ENCODE measurements around the gene ADGRA3. TPM values are rescaled to one million over a fixed set of nuclear protein-coding genes. Genes with fewer than 3 reads are reported as not detected.

Gene ADGRA3
- total RNA-seq, 2 experiments from 2014 or later: 0.99 to 1.3 TPM

DNA sequence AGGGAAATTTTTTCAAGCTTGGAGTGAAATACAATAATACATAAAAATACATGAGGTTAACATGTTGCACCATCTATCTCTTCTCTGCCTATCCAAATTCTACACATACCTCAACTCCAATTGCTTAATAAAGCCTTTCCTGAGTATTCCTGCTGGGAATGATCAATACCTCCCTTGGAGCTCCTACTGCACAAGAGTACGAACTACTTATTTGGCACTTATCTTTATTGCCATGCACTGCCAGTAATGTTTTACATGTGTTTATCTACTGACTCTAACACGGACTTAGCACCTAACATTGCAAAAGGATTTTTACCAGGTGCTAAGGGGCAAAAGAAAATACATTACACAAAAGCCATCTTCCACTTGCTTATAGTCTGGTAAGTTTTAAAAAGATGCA, 80.2 kb downstream of the ADGRA3 start:
- Mint-ChIP-seq H3K9me3 (no peaks in the 10 kb centered on the region), H3K4me3 (no peak overlapping the region), H3K27ac (no peak overlapping the region), H3K36me3 (no peaks in the 10 kb centered on the region), H3K27me3 (no peaks in the 10 kb centered on the region), H3K4me1 (no peaks in the 10 kb centered on the region)
- POLR2A ChIA-PET: no interaction called here
- DNase-seq (no peak), ATAC-seq (ENCODE audit: low read depth) (no peak)

DNA sequence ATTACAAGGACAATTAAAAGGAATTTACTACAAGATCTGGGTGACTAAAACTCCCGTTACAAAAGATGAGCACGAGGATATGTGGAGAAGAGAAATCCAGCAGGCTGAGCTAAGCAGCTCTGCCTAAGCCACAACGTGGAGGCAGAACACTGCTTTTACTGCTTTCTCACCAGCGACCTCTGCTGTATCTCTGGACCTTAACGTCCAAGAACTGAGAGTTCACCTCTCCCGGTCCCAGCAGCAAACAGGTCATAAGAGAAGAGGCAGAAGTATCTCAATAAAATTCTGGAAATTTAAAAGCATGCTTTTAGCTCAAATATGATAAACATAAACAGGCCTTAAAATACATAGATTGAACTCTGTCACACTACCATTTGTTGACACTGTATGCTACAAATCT, 81.0 kb downstream of the ADGRA3 start:
- Mint-ChIP-seq H3K4me3 (no peak overlapping the region), H3K27ac (no peak overlapping the region), H3K9me3 (no peaks in the 10 kb centered on the region), H3K36me3 (no peaks in the 10 kb centered on the region), H3K27me3 (no peaks in the 10 kb centered on the region), H3K4me1 (no peaks in the 10 kb centered on the region)
- POLR2A ChIA-PET: no interaction called here
- DNase-seq: no peak
- no peak for ATAC-seq (ENCODE audit: low read depth)

DNA sequence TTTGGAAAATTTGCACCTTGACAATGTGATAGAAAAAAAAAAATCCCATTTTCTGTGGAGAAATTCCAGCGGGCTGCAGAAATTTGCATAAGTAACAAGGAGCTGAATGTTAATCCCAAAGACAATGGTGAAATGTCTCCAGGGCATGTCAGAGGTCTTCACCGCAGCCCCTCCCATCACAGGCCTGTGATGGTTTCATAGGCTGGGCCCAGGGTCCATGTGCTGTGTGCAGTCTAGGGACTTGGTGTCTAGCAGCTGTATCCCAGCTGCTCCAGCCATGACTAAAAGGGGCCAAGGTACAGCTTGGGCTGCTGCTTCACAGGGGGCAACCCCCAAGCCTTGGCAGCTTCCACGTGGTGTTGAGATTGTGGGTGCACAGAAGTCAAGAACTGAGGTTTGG, 85.2 kb downstream of the ADGRA3 start:
- Mint-ChIP-seq H3K27me3 (no peaks in the 10 kb centered on the region), H3K9me3 (no peaks in the 10 kb centered on the region), H3K27ac (no peak overlapping the region), H3K36me3 (no peaks in the 10 kb centered on the region), H3K4me1 (no peaks in the 10 kb centered on the region), H3K4me3 (no peak overlapping the region)
- ATAC-seq (ENCODE audit: low read depth) (no peak), DNase-seq (no peak)
- POLR2A ChIA-PET: no interaction called here

DNA sequence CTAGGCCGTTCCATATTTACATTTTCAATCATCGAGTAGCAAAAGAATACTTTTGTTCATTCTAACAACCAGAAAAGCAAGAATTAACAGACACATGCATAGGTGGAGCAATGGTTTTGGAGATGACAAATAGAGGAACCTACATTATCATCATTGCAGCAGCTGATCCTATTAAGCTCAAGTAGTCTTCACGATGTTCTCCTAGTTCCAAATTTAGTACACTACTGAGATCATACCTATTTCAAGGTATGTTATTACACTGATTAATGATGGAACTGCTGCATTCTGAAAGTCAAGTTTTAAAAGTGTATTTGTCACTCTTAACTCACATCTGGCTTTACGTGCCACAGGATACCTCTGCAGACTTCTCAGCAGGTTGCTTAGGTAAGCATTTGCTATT, 87.4 kb downstream of the ADGRA3 start:
- POLR2A ChIA-PET: no interaction called here
- Mint-ChIP-seq H3K4me1 (no peaks in the 10 kb centered on the region), H3K9me3 (no peaks in the 10 kb centered on the region), H3K27ac (no peak overlapping the region), H3K4me3 (no peak overlapping the region), H3K27me3 (no peaks in the 10 kb centered on the region), H3K36me3 (no peaks in the 10 kb centered on the region)
- ATAC-seq (ENCODE audit: low read depth): no peak
- DNase-seq: no peak

GRCh38 chr4:22427675-22428074, 88.2 kb downstream of the ADGRA3 start:
- POLR2A ChIA-PET: no interaction called here
- Mint-ChIP-seq H3K36me3 (no peaks in the 10 kb centered on the region), H3K4me1 (no peaks in the 10 kb centered on the region), H3K9me3 (no peaks in the 10 kb centered on the region), H3K27me3 (no peaks in the 10 kb centered on the region), H3K27ac (no peak overlapping the region), H3K4me3 (no peak overlapping the region)
- no peak for DNase-seq
- no peak for ATAC-seq (ENCODE audit: low read depth)

DNA sequence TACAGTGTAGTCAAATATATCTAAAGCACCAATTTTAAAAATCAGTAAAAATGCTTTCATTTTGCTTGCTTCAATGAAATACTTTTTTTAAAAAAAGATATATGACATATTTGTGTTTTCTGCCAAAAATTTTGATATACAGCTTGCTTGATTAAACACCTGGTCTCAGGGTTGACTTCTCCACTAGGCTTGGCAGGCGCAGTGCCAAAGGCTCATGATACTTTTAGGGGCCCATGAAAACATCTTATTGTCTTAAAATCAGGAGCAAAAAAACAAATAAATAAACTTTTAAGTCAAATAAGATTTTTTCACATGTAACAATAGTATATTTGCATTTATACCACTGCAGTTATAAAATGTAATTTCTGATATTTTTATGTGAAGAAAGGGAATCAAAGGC, 95.6 kb downstream of the ADGRA3 start:
- H3K27ac Mint-ChIP-seq: no peak overlapping the region
- peaks cover 1% of the 10 kb centered on the region for H3K4me1 Mint-ChIP-seq
- POLR2A ChIA-PET: no interaction called here
- DNase-seq (no peak), ATAC-seq (ENCODE audit: low read depth) (no peak)
- no peak overlapping the region for H3K4me3 Mint-ChIP-seq
- no peaks in the 10 kb centered on the region for H3K27me3 Mint-ChIP-seq
- no peaks in the 10 kb centered on the region for H3K36me3 Mint-ChIP-seq
- no peaks in the 10 kb centered on the region for H3K9me3 Mint-ChIP-seq

GRCh38 chr4:22417408-22417807, 98.5 kb downstream of the ADGRA3 start:
- Mint-ChIP-seq H3K27ac (no peak overlapping the region), H3K4me3 (no peak overlapping the region), H3K36me3 (no peaks in the 10 kb centered on the region), H3K4me1 (peaks cover 1% of the 10 kb centered on the region), H3K27me3 (no peaks in the 10 kb centered on the region), H3K9me3 (no peaks in the 10 kb centered on the region)
- POLR2A ChIA-PET: no interaction called here
- no peak for ATAC-seq (ENCODE audit: low read depth)
- no peak for DNase-seq

GRCh38 chr4:22416403-22416802, 99.5 kb downstream of the ADGRA3 start:
- H3K4me1 Mint-ChIP-seq: peaks cover 1% of the 10 kb centered on the region
- no peak for ATAC-seq (ENCODE audit: low read depth)
- H3K27ac Mint-ChIP-seq: no peak overlapping the region
- no peak overlapping the region for H3K4me3 Mint-ChIP-seq
- no peaks in the 10 kb centered on the region for H3K36me3 Mint-ChIP-seq
- no peak for DNase-seq
- no peaks in the 10 kb centered on the region for H3K9me3 Mint-ChIP-seq
- POLR2A ChIA-PET: no interaction called here
- no peaks in the 10 kb centered on the region for H3K27me3 Mint-ChIP-seq

- H3K27ac Mint-ChIP-seq: no peak overlapping the region
- H3K4me1 Mint-ChIP-seq: peaks cover 1% of the 10 kb centered on the region
- H3K27me3 Mint-ChIP-seq: no peaks in the 10 kb centered on the region
- H3K4me3 Mint-ChIP-seq: no peak overlapping the region
- ATAC-seq (ENCODE audit: low read depth): no peak
- DNase-seq: no peak
- H3K36me3 Mint-ChIP-seq: no peaks in the 10 kb centered on the region
- H3K9me3 Mint-ChIP-seq: no peaks in the 10 kb centered on the region
- POLR2A ChIA-PET: no interaction called here
Observed at GRCh38 chr4:22414833-22415232, 101.0 kb downstream of the ADGRA3 start.

DNA sequence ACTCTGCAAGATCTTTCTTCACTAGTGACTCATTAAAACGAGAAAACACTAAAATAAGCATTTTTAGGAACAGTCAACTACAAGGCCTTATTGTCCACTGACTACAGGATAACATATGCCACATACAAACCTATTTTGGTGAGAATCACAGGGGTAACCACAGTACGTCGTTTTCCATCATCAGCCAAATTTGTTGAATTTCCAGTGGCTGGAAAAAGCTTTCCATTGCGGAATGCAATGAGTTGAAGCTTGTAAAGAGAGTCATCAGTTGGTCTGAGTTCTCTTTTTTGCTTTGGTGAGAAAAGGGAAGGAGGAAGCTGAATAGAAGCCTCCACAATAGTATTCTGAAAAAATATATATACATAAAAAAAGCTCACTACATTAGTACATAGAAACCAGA, 102.4 kb downstream of the ADGRA3 start:
- ATAC-seq (ENCODE audit: low read depth) (no peak), DNase-seq (no peak)
- POLR2A ChIA-PET: no interaction called here
- Mint-ChIP-seq H3K4me1 (peaks cover 1% of the 10 kb centered on the region), H3K27me3 (no peaks in the 10 kb centered on the region), H3K27ac (no peak overlapping the region), H3K36me3 (no peaks in the 10 kb centered on the region), H3K9me3 (no peaks in the 10 kb centered on the region), H3K4me3 (no peak overlapping the region)

DNA sequence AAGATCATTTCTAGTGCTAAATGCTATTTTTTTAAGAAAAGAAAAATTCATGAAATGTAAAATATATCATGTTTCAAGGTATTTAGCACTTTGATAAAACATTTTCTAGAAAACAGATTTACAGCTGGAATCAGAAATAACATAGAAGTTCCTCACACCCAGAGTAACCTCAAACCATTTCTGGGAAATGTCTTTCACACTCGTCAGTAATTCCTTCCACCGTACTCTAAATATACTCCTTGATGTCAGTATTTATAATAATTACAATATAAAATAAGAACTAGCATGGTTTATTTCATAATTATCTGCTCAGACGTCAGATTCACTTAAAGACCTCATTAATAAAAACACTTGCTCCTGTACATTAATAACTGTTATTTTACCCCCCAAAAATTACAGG, 103.9 kb downstream of the ADGRA3 start:
- Mint-ChIP-seq H3K4me1 (no peaks in the 10 kb centered on the region), H3K4me3 (no peak overlapping the region), H3K27ac (no peak overlapping the region), H3K27me3 (no peaks in the 10 kb centered on the region), H3K9me3 (no peaks in the 10 kb centered on the region), H3K36me3 (no peaks in the 10 kb centered on the region)
- DNase-seq (no peak), ATAC-seq (ENCODE audit: low read depth) (no peak)
- POLR2A ChIA-PET: no interaction called here

GRCh38 chr4:22410645-22411247, 105.1 kb downstream of the ADGRA3 start:
- Mint-ChIP-seq H3K4me3 (no peak overlapping the region), H3K27ac (no peak overlapping the region), H3K4me1 (no peaks in the 10 kb centered on the region), H3K27me3 (no peaks in the 10 kb centered on the region), H3K9me3 (no peaks in the 10 kb centered on the region), H3K36me3 (no peaks in the 10 kb centered on the region)
- no peak for DNase-seq
- POLR2A ChIA-PET: no interaction called here
- no peak for ATAC-seq (ENCODE audit: low read depth)

- H3K4me1 Mint-ChIP-seq: no peaks in the 10 kb centered on the region
- no peaks in the 10 kb centered on the region for H3K9me3 Mint-ChIP-seq
- ATAC-seq (ENCODE audit: low read depth) (no peak), DNase-seq (no peak)
- no peaks in the 10 kb centered on the region for H3K27me3 Mint-ChIP-seq
- H3K36me3 Mint-ChIP-seq: no peaks in the 10 kb centered on the region
- POLR2A ChIA-PET: no interaction called here
- no peak overlapping the region for H3K4me3 Mint-ChIP-seq
- H3K27ac Mint-ChIP-seq: no peak overlapping the region
Observed at GRCh38 chr4:22408474-22408873, 107.4 kb downstream of the ADGRA3 start.

DNA sequence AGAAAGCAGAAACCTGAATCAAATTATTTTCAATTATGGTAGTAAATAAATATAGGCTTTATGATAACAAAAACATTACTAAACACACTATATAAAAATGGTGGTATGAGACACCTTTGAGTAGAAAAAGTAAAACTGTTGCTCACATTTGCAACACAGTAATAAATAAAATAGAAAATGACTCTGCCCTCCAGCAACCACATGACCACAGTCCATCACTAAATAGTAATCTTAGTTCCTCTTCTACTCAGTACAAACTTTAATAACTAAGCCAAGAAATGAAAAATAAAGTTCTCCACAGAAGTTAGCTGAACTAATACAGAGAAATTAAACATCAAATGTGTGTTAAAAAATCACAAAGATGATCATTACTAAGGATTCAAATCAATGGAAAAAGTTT, 108.5 kb downstream of the ADGRA3 start:
- no peaks in the 10 kb centered on the region for H3K36me3 Mint-ChIP-seq
- H3K9me3 Mint-ChIP-seq: no peaks in the 10 kb centered on the region
- DNase-seq: no peak

DNA sequence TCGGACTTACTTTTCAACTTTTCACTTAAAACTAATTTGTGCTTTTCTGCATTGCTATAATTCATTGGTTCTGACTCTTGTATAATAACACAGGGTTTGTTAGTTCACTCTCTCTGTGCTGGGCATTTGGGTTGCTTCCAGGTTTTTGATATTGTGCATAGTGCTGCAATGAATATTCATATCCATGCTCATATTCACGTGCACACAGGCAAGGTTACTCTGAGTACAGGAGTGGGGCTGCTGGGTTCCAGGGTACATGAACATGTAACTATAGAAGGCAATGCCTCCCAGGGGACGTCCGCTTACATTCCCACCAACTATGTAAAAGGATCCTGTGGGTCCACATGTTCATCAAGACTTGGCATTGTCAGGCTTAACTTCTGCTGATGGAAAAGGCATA, 117.2 kb downstream of the ADGRA3 start:
- Mint-ChIP-seq H3K36me3 (peaks cover 1% of the 10 kb centered on the region), H3K27me3 (no peaks in the 10 kb centered on the region)

More for the DNA sequence above, 108.5 kb downstream of the ADGRA3 start:
- H3K4me1 Mint-ChIP-seq: no peaks in the 10 kb centered on the region
- H3K4me3 Mint-ChIP-seq: no peak overlapping the region
- POLR2A ChIA-PET: no interaction called here
- H3K27ac Mint-ChIP-seq: no peak overlapping the region
- H3K27me3 Mint-ChIP-seq: no peaks in the 10 kb centered on the region
- ATAC-seq (ENCODE audit: low read depth): no peak

More for the DNA sequence above, 117.2 kb downstream of the ADGRA3 start:
- no peak overlapping the region for H3K27ac Mint-ChIP-seq
- ATAC-seq (ENCODE audit: low read depth) (no peak), DNase-seq (no peak)
- H3K4me3 Mint-ChIP-seq: no peak overlapping the region
- no peaks in the 10 kb centered on the region for H3K4me1 Mint-ChIP-seq
- H3K9me3 Mint-ChIP-seq: peaks cover 1% of the 10 kb centered on the region
- POLR2A ChIA-PET: no interaction called here

Measured in activated naive CD8-positive, alpha-beta T cell treated with anti-CD3 and anti-CD28 coated beads, Interleukin-2, amount 10 ng/mL, durations not matched to agents 7 days and 5 days (primary cell).